ENCODE data around the gene GGCT. TPM values are rescaled to one million over a fixed set of nuclear protein-coding genes. Genes with fewer than 3 reads are reported as not detected.

GGCT gene
- total RNA-seq, 3 donors from 2014 or later: 29.9 to 50.2 (median 32.8) TPM

GRCh38 chr7:30514776-30515175 lies 10.1 kb upstream of the GGCT start:
- ATAC-seq: no peak
- no peak for DNase-seq
- H3K4me1 ChIP-seq (ENCODE audit: low read depth): no peaks in the 10 kb centered on the region
- TF ChIP-seq, protein P1, sequence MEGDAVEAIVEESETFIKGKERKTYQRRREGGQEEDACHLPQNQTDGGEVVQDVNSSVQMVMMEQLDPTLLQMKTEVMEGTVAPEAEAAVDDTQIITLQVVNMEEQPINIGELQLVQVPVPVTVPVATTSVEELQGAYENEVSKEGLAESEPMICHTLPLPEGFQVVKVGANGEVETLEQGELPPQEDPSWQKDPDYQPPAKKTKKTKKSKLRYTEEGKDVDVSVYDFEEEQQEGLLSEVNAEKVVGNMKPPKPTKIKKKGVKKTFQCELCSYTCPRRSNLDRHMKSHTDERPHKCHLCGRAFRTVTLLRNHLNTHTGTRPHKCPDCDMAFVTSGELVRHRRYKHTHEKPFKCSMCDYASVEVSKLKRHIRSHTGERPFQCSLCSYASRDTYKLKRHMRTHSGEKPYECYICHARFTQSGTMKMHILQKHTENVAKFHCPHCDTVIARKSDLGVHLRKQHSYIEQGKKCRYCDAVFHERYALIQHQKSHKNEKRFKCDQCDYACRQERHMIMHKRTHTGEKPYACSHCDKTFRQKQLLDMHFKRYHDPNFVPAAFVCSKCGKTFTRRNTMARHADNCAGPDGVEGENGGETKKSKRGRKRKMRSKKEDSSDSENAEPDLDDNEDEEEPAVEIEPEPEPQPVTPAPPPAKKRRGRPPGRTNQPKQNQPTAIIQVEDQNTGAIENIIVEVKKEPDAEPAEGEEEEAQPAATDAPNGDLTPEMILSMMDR (IDR thresholded peaks at IDR 0.05): no peak
- H3K9me3 ChIP-seq: no peaks in the 10 kb centered on the region
- intact Hi-C loops (cut with DNase I, micrococcal nuclease): no loop called here
- no peak overlapping the region for H3K4me3 ChIP-seq
- no peaks in the 10 kb centered on the region for H3K36me3 ChIP-seq (ENCODE audit: low read depth)

DNA sequence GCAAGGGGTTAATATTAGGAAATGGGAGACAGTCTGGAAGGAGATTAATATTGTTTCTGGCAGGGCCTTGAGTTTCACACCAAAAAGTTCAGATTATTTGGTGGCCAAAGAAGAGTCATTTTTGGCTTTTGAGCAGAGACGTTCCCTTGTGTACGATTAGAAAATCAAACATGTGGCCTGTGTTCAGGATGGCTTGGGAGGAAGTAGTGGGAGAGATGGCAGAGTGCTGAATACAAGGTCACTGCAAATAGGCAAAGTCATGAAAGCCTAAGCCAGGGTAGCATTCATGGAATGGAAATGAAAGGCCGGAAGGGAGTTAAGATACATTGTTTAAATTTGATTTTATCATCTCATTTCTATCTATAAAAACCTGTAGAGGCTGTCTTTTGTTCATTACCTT lies 9.5 kb upstream of the GGCT start:
- TF ChIP-seq, protein P1 (IDR thresholded peaks at IDR 0.05): no peak
- Histone ChIP-seq H3K9me3 (no peaks in the 10 kb centered on the region), H3K36me3 (ENCODE audit: low read depth) (no peaks in the 10 kb centered on the region), H3K4me3 (no peak overlapping the region), H3K4me1 (ENCODE audit: low read depth) (no peaks in the 10 kb centered on the region)
- DNase-seq (no peak), ATAC-seq (no peak)
- intact Hi-C loops (cut with DNase I, micrococcal nuclease): no loop called here

DNA sequence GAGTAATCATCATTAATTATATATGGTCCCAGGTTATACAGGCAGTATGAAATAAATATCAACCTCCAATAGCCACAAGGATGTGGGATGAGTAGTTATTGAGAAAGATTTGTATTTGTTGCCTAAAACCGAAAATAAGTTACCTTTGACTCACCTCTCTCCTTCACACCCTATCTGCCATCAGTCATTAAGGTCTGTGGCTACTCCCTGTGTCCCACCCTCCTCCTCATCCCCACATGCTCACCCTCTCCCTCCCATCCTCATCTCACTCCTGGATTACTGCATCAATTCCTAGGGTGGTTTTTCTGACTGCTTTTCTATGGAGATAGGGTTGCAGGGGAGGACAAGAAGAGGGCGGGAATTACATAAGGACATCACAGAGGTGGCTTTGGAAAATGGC lies 9.1 kb upstream of the GGCT start:
- ATAC-seq (no peak), DNase-seq (no peak)
- Histone ChIP-seq H3K36me3 (ENCODE audit: low read depth) (no peaks in the 10 kb centered on the region), H3K4me1 (ENCODE audit: low read depth) (no peaks in the 10 kb centered on the region), H3K9me3 (no peaks in the 10 kb centered on the region), H3K4me3 (no peak overlapping the region)
- TF ChIP-seq, protein P1 (IDR thresholded peaks at IDR 0.05): no peak
- intact Hi-C loops (cut with DNase I, micrococcal nuclease): no loop called here

DNA sequence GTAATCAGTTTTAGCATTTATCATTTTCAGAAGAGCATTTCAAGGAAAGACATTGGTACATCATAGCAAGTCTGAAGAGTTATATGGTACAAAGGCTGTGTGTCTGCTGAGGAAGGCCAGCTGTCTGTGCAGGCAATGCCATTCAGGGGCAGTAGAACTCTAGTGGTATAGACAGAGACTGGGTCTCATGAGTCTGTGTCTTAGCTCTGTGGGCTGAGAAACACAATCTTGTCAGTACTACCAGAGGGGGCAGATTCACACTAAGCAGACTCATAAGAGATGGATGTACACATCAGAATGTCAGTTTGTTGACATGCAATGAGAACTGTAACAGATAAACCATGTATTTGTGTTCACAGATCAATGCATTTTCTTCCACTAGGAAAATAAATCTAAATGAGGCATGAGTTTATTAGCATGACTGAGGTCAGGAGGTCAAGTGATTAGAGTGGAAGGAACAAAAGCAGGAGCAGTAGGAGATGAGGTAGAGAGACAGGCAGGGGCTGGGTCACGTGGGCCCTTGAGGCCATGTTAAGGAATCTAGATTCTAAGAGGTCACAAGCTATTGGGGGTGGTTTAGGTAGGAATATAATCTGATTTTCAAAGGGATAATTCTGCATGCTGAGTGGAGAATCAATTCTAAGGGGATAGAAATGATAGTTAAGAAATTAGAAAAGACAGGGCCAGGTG lies 7.5 kb upstream of the GGCT start:
- intact Hi-C loops (cut with DNase I, micrococcal nuclease): no loop called here

DNA sequence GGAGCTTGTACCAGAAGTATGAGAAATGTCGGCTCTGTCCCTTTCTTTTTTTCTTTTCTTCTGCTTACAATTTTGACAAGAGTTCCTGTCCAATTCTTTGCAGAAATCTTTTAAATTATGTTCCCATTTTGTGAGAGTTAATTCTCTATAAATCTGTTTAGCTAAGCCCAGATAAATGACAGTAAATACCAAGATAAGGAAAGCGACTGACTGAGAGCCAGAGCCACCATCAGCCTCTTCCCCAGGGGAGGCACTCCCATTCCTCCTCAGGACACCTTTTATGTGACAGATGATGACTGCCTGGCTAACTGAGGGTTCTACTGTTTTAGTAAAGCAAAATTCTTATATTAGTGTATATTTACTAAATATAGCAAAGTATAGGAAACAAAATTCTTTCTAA lies 6.9 kb upstream of the GGCT start:
- intact Hi-C loops (cut with DNase I, micrococcal nuclease): no loop called here
- TF ChIP-seq, protein P1 (IDR thresholded peaks at IDR 0.05): no peak
- Histone ChIP-seq H3K36me3 (ENCODE audit: low read depth) (no peaks in the 10 kb centered on the region), H3K4me1 (ENCODE audit: low read depth) (no peaks in the 10 kb centered on the region), H3K4me3 (no peak overlapping the region), H3K9me3 (no peaks in the 10 kb centered on the region)
- ATAC-seq (no peak), DNase-seq (no peak)

More for the DNA sequence above, 7.5 kb upstream of the GGCT start:
- Histone ChIP-seq H3K4me3 (no peak overlapping the region), H3K9me3 (no peaks in the 10 kb centered on the region), H3K36me3 (ENCODE audit: low read depth) (no peaks in the 10 kb centered on the region), H3K4me1 (ENCODE audit: low read depth) (no peaks in the 10 kb centered on the region)
- DNase-seq (no peak), ATAC-seq (no peak)
- TF ChIP-seq, protein P1 (IDR thresholded peaks at IDR 0.05): no peak

Data from mucosa of descending colon (tissue), 3 donors.